Measurements from ENCODE around the gene NHLRC1. TPM values are rescaled to one million over a fixed set of nuclear protein-coding genes. Genes with fewer than 3 reads are reported as not detected.
A peak's percentile ranks its signal among the peaks of the same experiment; 100 is the strongest.

Gene NHLRC1
- total RNA-seq (2021; fragmentation: NEBNext Ultra II Directional; extraction: Animal tissue kit (Norgen Biotek cat#: 25700)), result 0.58 and 0.82 TPM in 2 replicates
- 0.55 and 0.57 TPM in 2 replicates for polyA plus RNA-seq (2011; rRNA removed)
- 0.71 TPM for polyA plus RNA-seq (2011; cell fraction: cytosol; rRNA removed)
- polyA plus RNA-seq (2011; cell fraction: nucleus; rRNA removed), result 0.76 TPM
- 0.59 to 1.1 TPM (median 0.82 TPM) in 4 replicates for polyA plus RNA-seq (2012, experiment 1 of 2)
- 0.45 TPM for polyA plus RNA-seq (2012, experiment 2 of 2)
- 0.34 TPM for polyA plus RNA-seq (2013, experiment 1 of 2)
- polyA plus RNA-seq (2013, experiment 2 of 2), result 0.35 TPM
- polyA minus RNA-seq (2011; rRNA and poly(A)+ RNA removed), result 0.20 and 0.76 TPM in 2 replicates
- 0.51 TPM for polyA minus RNA-seq (2011; cell fraction: cytosol; rRNA and poly(A)+ RNA removed)
- 1.3 TPM for polyA minus RNA-seq (2011; cell fraction: nucleus; rRNA and poly(A)+ RNA removed)
- long read RNA-seq, experiment 1, partial matches to known transcripts, result 0 of 1 reads
- long read RNA-seq, experiment 1, other reads (novel, unspliced or antisense), result 0 of 1 reads
- long read RNA-seq, experiment 2, result 0 reads

- H2AK5ac ChIP-seq (ENCODE audit: low read depth, low read length), result no peak within 1 kb of the TSS
- WGBS, 2 experiments (ENCODE audit: extremely low coverage in 1 of 2, insufficient coverage in 1 of 2, insufficient read length in 1 of 2, insufficient replicate concordance in 2 of 2, low coverage in 1 of 2, low lambda C conversion rate in 2 of 2, missing lambda C conversion rate in 1 of 2), result 47% methylated on average over 74 of the region's 82 CpGs; no CpG with 5 or more reads in 1 of the 2 experiments
- peak within 1 kb of the TSS; percentile 33 for H3K56ac ChIP-seq (replicated peaks; ENCODE audit: insufficient read length, low read depth, low read length)
- H3K79me1 ChIP-seq (ENCODE audit: low read depth, low read length), result no peaks in the 10 kb centered on the region
- peak within 1 kb of the TSS; percentile 86 for H4K8ac ChIP-seq (ENCODE audit: extremely low read depth, insufficient read depth, low read length)
- ChIA-PET POLR2A (ENCODE audit: partially characterized antibody) (interaction anchor here (0.6 to 1.2 kb wide), 2 partner anchors 64 to 210 kb away, joined by 3 read pairs; no protein-coding TSS in a partner anchor), CTCF (ENCODE audit: partially characterized antibody) (interaction anchor here (0.6 to 3.5 kb wide), 63 partner anchors 9 to 409 kb away, joined by 3 to 24 read pairs (median 4); partner anchors contain the start of gene DEK)
- H3K14ac ChIP-seq (ENCODE audit: insufficient read length), result no peak within 1 kb of the TSS
- H3K27me3 ChIP-seq (replicated peaks in 1 of 4; ENCODE audit: control insufficient read depth in 3 of 4, extremely low read depth in 1 of 4, insufficient read depth in 3 of 4, low read length in 3 of 4), result peaks cover 0 to 20% (median 12%) of the 10 kb centered on the region in 4 experiments; a peak in 5 of 7 replicates
- peaks cover 0 to 4% of the 10 kb centered on the region in 2 experiments; a peak in 1 of 4 replicates for H3K9me3 ChIP-seq (ENCODE audit: insufficient read depth in 2 of 2, low read depth in 1 of 2, low read length in 1 of 2)
- H3K9ac ChIP-seq (replicated peaks in 1 of 4; ENCODE audit: extremely low read depth in 1 of 4, low read depth in 3 of 4, low read length in 3 of 4), result peak within 1 kb of the TSS in 2 of 4 experiments; percentile 23 to 32; a peak in 1 of 7 replicates
- H3K23ac ChIP-seq (ENCODE audit: insufficient read length), result no peak within 1 kb of the TSS
- peak within 1 kb of the TSS in 3 of 4 experiments; percentile 19 to 44 (median 35); a peak in 5 of 8 replicates for H3K4me3 ChIP-seq (ENCODE audit: extremely low read depth in 1 of 4, insufficient read depth in 2 of 4, low read depth in 3 of 4, low read length in 4 of 4)
- H2AFZ ChIP-seq (ENCODE audit: low read length), result peak within 1 kb of the TSS; percentile 99
- FAIRE-seq (no peak), DNase-seq (ENCODE audit: low read depth in 1 of 2, low spot score in 2 of 2) (peak; percentile 70 to 87)
- H3K79me2 ChIP-seq (ENCODE audit: control insufficient read depth in 1 of 2, insufficient read depth in 2 of 2, low read length in 2 of 2), result no peaks in the 10 kb centered on the region
- peak within 1 kb of the TSS; percentile 82 for H4K91ac ChIP-seq (replicated peaks; ENCODE audit: insufficient read length, low read length)
- no peak within 1 kb of the TSS for H4K5ac ChIP-seq (ENCODE audit: insufficient read length, low read depth, low read length)
- peak within 1 kb of the TSS; percentile 80 for H2BK120ac ChIP-seq (replicated peaks; ENCODE audit: low read depth, low read length)
- H2BK5ac ChIP-seq (ENCODE audit: low read depth, low read length), result peak within 1 kb of the TSS; percentile 19; the same call in 1 of the 2 replicates
- H3K18ac ChIP-seq (ENCODE audit: extremely low read depth, low read length), result peak within 1 kb of the TSS; percentile 36
- no peak within 1 kb of the TSS for H2BK20ac ChIP-seq (ENCODE audit: low read length)
- peak within 1 kb of the TSS; percentile 34; the same call in 1 of the 2 replicates for H2BK15ac ChIP-seq (ENCODE audit: low read length)
- peaks cover 3% of the 10 kb centered on the region; the same call in 1 of the 2 replicates for H3K23me2 ChIP-seq (ENCODE audit: low read depth, low read length)
- peaks cover 0 to 7% (median 3%) of the 10 kb centered on the region in 4 experiments; a peak in 4 of 7 replicates for H3K4me1 ChIP-seq (replicated peaks in 1 of 4; ENCODE audit: control insufficient read depth in 3 of 4, insufficient read depth in 4 of 4, low read length in 3 of 4)
- H4K20me1 ChIP-seq (replicated peaks in 1 of 2; ENCODE audit: control insufficient read depth in 1 of 2, insufficient read depth in 2 of 2, low read length in 2 of 2), result no peaks in the 10 kb centered on the region
- peak within 1 kb of the TSS; percentile 64; the same call in 1 of the 2 replicates for H2BK12ac ChIP-seq (ENCODE audit: low read depth, low read length)
- peak within 1 kb of the TSS; percentile 20 to 67 for H3K4me2 ChIP-seq (ENCODE audit: insufficient read depth in 1 of 2, low read depth in 2 of 2, low read length in 2 of 2)
- no peak within 1 kb of the TSS for H3K27ac ChIP-seq (ENCODE audit: low read depth, low read length)
- no peaks in the 10 kb centered on the region for H3K36me3 ChIP-seq (ENCODE audit: control insufficient read depth in 2 of 4, insufficient read depth in 4 of 4, low read length in 3 of 4)
- peak within 1 kb of the TSS; percentile 81 for H3K4ac ChIP-seq (replicated peaks; ENCODE audit: insufficient read length, low read depth, low read length)
- TF ChIP-seq, protein P1, sequence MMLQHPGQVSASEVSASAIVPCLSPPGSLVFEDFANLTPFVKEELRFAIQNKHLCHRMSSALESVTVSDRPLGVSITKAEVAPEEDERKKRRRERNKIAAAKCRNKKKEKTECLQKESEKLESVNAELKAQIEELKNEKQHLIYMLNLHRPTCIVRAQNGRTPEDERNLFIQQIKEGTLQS (IDR thresholded peaks at IDR 0.05; ENCODE audit: insufficient read depth, low read depth, low read length), result peak; percentile 39; the same call in 1 of the 2 replicates
- TF ChIP-seq BACH1 (IDR thresholded peaks at IDR 0.05; ENCODE audit: low read length), result peak; percentile 49; the same call in 1 of the 2 replicates
- peak; percentile 55; the same call in 1 of the 2 replicates for TF ChIP-seq POLR2AphosphoS5 (IDR thresholded peaks at IDR 0.05; ENCODE audit: low read depth, low read length)
- TF ChIP-seq EZH2 (IDR thresholded peaks at IDR 0.05; ENCODE audit: low read depth, low read length, severe bottlenecking), result no peak
- no peak; the same call in 1 of the 2 replicates for TF ChIP-seq TAF1 (IDR thresholded peaks at IDR 0.05; ENCODE audit: low read depth, low read length)
- TF ChIP-seq BCL11A (IDR thresholded peaks at IDR 0.05; ENCODE audit: low read depth in 2 of 2, low read length in 2 of 2), result no peak
Observed at GRCh38 chr6:18122128-18123093, at the start of gene NHLRC1. NHLRC1 (minus strand) TSS chr6:18122677; CDS start chr6:18122606, 71 bp downstream.
